H1 (cell line): ENCODE data around the gene MPV17. TPM values are rescaled to one million over a fixed set of nuclear protein-coding genes. Genes with fewer than 3 reads are reported as not detected.

ENCODE experiments used
- EP300 ChIP-seq, 2 experiments: IDR thresholded peaks; 1 replicate in 1 of 2; 2 replicates in 1 of 2; pipeline ENCODE4 v1.6.1; 2011 to 2012; ENCODE audit warnings: low read depth in 2 of 2, low read length in 2 of 2, mild to moderate bottlenecking in 2 of 2, borderline replicate concordance in 1 of 2, inconsistent platforms in 1 of 2, moderate library complexity in 1 of 2
- polyA plus RNA-seq, 7 experiments: library from polyadenylated mRNA; depleted of rRNA in 3 of 7; stranded (reverse) in 5 of 7; unstranded in 2 of 7; fragments of >200 nt in 5 of 7; fragments of 200-250 nt in 2 of 7; gene quantifications; 1 replicate in 5 of 7; 2 replicates in 1 of 7; 4 replicates in 1 of 7; pipeline versions ENCODE4 v1.2.1 to v1.2.3, GENCODE V29; 2011 to 2013; ENCODE audit warnings: missing spikeins in 2 of 7, mixed read lengths in 2 of 7
- total RNA-seq: library from RNA; stranded (reverse); fragmentation: NEBNext Ultra II Directional; extraction: Animal tissue kit (Norgen Biotek cat#: 25700); gene quantifications from 2 replicates; pipeline ENCODE4 v1.2.1, GENCODE V29; 2021

Gene MPV17
- total and polyA plus RNA-seq, 2 of the 8 experiments (the other 6 are each of a cell fraction or from before 2014, with no cell fraction given): 45.2 to 181 TPM

DNA sequence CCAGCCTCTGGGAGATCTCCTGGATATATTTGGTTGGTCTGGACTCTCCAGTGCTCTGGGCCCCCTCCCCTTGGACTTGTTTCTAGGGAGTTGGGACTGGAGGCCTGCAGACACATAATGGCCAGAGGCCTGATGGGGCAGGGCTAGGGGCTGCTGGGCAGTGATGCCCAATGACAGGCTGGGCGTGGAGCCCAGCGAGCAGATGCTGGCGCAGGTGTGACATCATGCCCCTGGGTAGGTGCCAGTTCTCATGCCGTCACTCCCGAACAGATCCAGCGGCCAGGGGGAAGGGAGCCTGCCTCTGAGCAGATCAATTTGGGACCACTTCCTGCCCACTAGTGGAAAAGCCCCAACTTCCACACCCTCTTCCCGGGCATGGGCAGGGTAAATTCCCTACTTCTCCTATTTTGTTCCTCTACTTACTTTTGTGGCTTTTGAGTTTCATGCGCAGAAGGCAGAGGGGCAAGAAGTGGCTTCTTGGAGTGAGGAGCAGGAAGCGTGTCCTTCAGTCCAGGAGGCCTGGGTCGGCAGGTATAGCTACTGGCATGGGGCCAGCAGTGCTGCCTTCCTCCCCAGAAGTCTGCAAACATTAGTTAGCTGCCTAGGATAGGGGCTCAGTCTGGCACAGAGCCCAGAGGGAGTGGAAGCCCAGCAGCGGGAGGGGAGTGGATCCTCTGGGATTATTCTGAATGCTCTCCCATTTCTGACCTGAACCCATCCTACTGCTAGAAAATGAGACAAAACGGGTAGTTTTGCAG is 6.1 kb downstream of the MPV17 start (continued):
- TF ChIP-seq EP300 (IDR thresholded peaks at IDR 0.05; ENCODE audit: borderline replicate concordance in 1 of 2, low read depth in 2 of 2, low read length in 2 of 2): no peak
